Activated T-cell treated with anti-CD3 and anti-CD28 coated beads, Interleukin-2, amount 50 U/mL, for 48 hours (primary cell): Measurements from ENCODE around the gene ANKRD34A.

Experiments used
- DNase-seq, 2 experiments: peaks; one replicate each; pipeline ENCODE4 v3.0.0-alpha.2; 2020

ANKRD34A gene

DNA sequence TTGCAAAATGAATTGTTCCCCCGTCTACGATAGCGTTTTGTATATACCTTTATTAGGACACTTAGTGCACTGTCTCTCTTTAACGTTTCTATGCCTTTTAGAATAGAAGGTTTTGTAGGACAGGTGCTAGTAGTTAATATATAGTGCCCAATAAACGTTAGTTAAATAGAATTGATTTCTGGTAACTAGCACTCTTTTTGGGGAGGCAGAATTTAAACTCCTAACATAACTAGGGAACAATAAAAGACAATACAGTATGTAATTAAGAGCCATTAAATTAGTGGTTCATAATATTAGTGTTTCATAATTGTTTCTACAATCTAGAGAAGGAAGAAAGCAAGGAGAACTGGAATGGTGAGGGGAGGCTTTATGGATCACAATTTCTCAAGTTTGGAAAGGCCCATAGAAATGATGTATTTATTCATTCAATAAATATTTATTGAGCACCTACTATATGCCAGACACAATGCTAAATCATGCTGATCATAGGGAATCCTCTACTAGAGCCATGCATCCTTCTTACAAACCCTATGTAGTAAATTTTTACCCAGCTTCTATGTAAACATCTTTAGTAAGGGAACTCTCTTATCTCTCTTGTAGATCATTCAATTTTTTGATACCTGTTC lies 857 bp upstream of the ANKRD34A start:
- DNase-seq = no peak

DNA sequence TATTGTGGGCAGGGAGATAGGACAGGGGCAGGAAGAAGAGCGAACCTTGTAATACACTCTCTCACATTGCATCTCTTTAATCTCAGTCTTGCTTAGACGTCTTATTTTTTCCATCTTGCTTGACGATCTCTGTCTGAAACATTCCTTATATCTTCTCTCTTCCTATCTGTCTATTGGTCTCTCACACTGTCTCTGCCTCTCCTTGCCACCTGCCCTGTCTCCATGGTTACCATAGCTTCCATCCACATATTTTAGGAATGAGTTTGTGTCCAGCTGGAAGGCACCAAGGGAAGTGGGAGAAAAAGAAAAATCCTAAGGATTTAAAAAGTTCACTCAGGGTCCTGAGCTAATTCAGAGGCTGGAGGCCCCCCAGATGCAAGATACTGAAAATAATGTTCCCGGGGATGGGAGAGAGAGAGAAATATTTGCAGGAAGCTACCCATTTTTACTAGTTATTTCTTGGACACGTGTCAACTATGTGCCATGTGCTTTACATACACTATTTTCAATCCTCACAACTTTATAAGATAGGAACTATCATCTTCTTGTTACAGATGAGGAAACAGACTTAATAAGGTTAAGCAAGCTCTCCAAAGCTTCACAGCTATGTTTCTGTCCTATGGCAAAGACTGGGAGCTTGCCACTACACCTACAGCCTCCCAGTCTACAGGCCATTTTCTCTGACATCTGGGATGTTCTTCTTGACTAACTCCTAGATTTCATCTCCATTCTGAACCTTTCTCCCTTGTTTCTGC lies 933 bp downstream of the ANKRD34A start:
- DNase-seq = no peak

DNA sequence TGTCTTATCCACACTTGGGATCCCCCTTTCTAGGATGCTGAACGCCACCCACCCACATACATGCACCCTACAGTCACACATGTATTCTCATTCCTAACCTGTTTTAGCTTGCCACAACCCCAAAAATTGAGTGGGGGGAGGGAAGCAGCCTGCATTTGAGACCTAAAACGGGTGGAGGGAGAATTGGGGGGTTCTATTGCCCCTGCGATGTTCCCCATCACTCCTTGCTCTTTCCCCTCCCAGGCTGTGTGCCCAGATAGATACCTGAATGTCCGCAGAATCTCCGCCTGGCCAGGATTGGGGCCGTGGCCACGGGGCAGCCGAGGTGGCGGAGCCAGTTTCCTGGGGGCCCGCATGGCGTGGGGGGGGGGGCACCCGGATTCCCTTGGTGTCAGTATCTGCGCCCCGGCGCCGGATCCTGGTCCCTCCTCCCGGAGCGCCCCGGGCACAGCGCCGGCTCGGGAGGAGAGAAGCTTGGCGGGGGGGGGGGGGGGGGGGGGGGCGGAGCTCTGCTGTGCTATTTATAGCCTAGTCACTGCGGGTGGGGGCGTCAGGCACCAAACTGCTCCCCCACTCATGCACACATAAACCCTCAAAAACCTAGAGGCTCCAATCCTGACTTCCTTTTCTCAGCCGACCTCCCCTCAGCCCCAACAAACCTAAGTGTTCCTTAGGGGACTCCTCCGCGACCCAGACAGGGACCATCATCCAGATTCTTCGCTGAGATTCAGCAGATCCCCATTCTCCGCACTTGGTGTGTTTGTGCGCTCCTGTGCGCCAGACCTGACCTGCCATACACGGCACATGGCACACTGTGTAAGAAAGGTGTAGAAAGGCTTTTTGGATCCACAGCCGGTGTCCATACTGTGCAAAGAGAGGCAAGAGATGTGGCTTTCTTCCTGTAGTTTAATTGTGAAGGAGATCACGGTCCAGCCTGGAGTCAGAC lies 1.9 kb downstream of the ANKRD34A start:
- peak; percentile 68 to 71 for DNase-seq

DNA sequence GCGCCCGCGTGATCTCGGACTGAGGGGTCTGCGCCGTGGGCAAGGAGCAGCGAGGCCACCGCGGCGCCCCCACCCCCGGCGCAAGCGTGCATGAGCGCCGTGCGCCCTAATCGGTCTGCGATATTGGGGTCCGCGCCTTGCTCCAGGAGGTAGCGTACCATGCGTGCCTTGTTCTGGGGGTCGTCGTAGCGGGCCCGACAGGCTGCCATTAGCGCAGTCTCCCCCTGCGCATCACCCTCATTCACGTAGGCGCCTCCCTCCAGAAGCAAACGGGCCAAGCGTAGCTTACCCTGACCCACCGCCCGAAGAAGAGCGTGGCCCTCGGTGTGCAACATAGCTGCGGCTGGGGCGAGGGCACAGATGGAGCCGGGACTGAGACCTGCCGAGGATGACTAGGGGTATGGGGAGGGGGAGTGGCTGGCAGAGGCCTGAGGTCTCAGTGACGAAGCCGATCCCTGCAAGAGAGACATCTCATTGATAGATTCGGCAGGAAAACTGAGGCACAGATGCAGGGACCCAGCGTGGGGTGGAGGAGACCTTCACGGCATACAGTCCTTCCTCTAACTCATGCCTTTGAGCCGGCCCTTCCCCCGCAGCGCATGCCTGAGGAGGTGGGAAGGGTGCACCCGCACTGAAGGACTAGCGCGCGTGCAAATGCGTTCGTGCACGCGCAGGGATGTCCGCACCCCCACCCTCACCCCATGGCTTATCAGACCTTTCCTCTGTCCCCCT lies 2.8 kb downstream of the ANKRD34A start:
- DNase-seq = peak; percentile 81 to 82

DNA sequence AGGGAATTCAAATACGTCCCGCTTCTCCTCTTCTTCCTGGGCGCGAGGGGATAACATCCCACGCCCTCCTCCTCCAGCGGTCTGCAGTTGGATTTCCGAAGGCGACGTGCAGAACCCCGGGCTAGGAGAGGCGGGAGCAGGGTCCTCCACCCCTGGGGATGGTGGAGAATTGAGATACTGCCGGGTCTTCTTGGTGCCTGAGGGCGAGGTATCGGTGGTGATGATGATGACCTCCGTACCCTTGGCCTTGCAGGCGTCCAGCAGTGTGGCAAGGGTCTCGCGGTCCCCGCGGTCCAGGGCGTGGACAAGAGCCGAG lies 3.3 kb downstream of the ANKRD34A start:
- peak in 1 of 2 experiments; percentile 39 for DNase-seq

DNA sequence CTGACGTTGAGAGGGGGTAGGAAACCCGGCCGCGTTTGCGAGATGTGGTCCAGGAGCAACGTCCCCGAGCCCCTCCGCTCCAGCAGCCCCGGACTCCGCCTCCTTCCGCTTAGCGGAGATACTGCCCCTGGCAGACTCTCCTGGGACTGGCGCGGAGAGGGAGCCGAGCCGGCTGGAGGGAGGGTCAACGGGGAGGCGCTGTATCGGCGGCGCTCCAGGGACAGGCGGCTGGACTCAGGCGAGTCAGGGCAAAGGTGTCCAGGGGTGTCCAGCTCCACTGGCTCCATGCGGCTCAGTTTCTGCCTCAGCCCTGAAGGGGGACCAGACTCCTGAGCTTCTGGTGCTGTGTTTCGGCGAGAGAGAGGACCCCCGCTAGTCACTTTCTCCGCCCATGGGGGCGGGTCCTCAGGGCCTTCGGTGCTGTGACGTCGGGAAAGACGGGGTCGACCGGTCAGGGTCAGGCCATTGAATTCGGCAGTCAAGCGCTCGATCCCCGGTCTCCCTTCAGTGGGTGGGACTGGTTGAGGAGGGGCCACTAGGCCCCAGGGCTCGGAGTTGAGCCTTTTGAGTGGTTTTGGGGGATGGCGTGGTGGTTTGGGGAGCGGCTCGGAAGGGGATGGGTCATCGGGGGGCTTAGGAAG lies 3.8 kb downstream of the ANKRD34A start:
- peak; percentile 71 to 74 for DNase-seq

DNA sequence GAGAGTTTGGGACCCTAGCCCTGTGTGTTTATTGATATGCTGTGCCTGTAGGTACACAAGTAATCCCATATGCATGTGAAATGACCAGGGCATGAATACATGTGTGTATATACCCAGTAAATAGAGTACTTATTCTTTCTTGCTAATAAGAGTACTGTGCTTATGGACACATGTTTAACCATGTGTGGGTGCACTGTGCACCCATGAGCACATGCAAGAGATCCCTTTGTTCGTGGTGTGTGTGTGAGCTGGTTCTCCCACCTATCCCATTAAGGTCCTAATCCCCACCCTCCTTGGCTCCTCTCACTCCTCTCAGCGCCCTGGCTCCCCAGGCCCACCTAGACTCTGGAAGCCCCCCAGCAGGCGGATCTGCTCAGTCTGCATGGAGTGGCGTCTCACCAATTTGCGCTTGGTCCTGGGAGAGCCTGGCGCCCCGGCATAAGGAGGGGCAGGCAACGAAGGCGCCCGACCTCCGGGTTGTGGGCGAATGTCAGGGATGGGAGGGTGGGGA lies 4.4 kb downstream of the ANKRD34A start:
- DNase-seq = no peak

DNA sequence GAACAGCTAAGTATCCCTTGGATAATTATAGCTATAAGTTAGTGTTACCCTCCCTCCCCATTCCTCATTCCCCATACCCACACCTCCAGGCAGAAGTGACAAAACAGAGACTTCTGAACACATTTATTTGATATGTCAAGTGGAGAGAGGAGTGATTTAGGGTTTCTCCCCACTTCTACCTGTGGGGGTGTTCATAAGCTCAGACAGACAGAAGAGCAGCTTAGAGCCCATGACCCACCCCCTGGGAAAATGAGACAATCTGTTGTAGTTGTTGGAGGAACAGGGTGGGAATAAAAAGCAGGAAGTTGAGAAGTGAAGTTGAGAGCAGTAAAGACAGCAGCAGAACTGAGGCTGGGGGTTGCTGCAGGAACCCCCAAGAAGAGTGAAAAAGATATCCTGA lies 5.0 kb downstream of the ANKRD34A start:
- DNase-seq = no peak

DNA sequence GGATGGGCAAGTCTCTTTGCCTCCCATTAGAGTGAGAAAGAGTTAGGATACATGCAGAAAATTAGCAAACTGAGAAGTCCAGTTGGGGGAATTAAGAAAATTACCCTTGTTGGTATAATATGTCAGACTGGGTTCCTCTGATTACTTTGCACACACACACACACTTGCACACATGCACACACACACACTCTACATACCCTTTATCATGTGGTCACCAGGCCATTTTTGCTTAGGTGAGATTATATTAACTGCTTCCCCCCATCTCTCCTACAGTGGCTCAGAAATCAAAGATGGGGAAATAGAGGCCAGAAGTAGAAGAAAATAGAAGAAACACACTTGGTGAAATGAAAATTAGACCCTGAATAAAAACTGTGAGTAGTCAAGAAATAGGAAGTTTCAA lies 5.6 kb downstream of the ANKRD34A start:
- no peak for DNase-seq

DNA sequence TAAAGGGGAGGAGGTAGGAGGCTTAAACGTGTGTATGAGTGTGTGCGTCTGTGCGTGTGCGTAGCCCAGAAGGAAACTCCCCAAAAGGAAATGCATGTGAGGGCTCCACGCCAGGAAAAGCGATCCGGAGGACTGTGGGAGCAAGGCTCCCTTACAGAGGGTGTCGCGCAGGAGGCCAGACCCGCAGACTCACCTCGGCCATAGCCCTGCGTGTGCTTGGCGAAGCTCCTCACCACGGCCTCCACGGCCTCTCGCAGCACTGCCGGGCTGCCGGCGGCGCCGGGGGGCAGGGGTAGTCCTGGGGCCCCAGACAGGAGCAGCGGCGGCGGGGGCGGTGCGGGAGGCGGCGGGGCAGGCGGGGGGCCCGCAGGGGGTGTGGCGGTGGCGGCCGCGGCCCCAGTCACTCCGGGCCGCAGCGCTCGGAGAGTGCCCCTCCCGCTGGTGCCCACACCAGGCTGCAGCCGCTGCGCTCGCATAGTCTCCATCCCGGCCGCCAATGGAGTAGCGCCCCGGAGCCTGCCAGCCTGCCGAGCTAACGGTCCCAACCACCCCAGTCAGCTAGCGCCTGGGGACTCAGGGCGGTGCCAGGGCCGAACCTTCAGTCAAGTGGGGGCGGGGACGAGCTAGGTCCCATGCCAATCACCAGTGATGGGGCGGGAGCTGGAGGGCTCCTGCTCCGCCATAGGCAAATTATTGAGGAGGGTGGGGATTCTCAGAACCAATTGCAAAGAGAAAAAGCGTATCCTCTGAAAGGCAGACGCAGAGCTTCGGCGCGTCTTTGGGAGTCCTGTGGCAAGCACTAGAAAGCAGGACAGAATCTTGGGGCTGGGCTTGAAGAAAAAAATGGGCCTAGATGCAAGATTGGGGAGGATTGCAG lies 6.7 kb downstream of the ANKRD34A start, which contains the start of gene LIX1L:
Gene LIX1L (minus strand): TSS at position 575 of the 877 bp plus-strand sequence. CDS start 90 bp downstream, at position 485.
- DNase-seq = peak; percentile 95 to 96

DNA sequence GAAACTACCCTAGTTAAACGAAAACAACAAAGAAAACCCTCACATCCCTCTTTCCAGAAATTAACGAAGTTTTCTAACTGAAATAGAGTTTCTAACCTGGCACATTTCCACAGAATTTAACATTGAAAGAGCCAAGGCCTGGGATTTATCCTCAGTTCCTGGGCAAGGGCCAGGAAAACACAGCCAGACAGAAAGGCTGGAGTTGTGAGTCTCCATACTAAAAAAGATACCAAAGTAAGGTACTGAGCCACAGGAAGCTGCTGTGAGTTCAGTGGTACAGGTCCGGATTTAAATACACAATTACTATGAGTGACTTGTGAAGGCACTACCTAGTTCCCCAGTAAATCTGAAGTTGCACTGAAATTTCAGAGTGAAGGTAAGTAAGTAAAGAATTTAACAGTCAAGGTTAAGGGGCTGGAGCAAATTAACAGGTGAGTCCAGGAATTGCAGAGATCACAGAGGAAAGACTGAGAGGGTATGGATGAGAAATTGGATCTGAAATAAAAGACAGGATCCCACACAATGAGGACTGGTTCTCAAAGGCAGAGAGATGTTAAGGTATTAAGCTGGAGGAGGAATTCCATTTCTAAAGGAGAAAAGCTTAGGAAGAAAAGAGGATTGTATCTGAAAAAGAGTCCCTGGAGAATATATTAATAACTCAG lies 7.5 kb downstream of the ANKRD34A start:
- no peak for DNase-seq

DNA sequence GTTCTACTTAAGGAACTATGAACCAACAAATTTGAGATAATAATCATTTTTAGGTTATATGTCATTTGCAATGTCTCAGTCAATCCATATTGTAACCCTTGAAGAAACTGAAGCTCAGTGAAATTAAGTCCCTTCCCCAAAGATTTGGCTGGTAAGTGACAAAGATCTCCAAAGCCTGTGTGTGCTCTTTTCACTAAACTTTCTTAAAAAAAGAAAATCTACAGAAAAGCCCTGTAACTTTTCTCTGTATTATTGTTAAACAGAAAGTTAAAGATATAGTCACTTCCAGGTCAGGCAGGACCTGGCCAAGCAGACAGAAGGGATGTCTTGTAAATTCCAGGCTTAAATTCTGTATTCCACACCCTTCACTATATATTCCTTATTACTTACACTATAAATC lies 8.0 kb downstream of the ANKRD34A start:
- DNase-seq = no peak

DNA sequence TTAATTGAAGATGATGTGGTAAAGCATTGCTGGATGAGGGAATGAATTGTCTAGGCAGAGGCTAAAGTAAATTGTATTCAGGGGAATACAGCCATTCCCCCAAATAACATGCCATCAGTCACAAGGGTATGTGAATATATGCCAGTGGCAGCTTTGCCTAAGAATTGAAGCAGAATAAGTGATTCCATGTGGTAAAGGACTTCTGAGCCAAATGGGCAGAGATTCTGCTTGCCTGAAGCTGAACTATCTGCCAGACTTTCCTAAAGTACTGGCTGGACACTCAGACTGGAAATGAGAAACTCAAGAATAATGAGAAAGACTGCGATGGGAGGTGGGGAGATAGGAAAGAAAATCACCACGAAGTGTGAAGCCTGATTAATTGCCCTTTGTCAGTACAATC lies 8.9 kb downstream of the ANKRD34A start:
- DNase-seq = no peak

DNA sequence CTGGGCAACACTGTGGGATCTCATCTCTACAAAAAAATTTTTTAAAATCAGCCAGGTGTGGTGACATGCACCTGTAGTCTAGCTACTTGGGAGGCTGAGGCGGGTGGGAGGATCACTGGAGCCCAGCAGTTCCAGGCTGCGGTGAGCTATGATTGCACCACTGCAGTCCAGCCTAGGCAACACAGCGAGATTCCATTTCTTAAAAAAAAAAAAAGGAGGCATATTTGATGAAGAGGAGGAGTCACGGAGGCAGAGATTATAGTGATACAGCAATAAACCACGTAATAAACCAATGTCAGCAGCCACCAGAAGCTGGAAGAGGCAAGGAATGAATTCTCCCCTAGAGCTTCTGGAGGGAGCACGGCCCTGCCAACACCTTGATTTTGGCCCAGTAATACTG lies 10.5 kb downstream of the ANKRD34A start:
- no peak for DNase-seq

DNA sequence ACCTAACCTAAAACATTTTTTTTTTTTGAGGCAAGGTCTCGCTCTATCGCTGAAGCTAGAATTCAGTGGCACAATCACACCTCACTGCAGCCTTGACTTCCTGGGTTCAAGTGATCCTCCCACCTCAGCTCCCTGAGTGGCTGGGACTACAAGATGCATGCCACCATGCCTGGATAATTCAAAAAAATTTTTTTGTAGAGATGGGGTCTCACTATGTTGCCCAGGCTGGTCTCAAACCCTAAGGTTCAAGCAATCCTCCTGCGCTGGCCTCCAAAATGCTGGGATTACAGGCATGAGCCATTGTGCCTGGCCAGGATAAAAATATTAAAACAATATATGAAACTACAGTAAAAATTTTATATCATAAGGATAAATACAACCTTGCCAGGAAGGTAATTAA lies 11.5 kb downstream of the ANKRD34A start:
- no peak for DNase-seq

DNA sequence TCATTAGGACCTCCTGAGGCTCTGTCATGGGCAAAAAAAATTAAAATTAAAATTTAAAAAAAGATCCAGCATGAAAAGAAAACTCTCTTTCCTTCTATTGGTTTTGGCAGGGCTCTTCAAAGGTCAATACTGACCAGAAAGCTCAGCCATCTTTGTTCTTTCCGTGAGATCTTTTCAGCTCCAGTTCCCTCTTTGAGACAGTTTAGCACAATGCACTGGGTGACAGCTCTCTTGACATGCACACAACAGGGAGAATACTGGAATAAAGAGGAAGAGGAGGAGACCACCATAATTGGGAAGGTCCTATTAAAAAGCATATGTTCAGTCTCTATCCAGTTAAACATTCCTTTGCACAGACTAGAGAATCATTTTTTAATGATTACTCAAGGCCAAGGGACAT lies 12.8 kb downstream of the ANKRD34A start:
- no peak for DNase-seq

DNA sequence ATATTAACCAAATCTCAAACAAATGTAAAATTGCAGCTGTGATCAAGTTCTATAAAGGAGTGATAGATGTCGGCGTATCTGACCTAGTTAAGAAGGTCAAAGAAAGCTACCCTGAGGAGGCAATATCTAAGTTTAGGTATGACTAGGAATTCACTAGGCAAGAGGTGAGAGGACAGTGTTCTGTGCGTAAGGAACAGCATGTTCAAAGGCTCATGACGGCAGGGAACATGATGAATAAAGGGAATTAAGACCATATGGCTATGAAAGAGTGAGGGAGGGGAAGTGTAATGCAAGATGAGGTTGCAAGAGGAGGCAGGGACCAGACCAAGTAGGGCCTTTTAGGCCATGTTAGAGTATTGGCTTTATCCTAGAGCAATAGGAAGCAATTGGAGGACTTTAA lies 15.2 kb downstream of the ANKRD34A start:
- DNase-seq = no peak

DNA sequence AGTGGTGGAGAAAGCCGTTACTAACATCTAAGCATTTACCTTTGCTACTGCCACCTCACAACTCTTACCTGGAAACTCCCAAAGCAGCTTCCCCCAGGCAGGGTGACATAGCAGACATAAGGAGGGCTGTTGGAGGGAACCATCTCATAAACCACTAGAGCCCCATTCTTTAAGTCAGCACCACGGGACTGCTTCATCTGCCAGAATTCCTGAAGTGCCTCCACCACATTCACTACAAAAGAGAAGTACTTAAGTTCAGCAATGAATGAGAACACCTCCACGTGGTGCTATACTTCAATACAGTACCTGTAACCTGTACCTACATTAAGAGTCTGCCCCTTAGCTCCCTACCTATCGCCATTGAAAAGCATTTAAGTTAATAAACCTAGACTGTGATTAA lies 16.8 kb downstream of the ANKRD34A start:
- no peak for DNase-seq

DNA sequence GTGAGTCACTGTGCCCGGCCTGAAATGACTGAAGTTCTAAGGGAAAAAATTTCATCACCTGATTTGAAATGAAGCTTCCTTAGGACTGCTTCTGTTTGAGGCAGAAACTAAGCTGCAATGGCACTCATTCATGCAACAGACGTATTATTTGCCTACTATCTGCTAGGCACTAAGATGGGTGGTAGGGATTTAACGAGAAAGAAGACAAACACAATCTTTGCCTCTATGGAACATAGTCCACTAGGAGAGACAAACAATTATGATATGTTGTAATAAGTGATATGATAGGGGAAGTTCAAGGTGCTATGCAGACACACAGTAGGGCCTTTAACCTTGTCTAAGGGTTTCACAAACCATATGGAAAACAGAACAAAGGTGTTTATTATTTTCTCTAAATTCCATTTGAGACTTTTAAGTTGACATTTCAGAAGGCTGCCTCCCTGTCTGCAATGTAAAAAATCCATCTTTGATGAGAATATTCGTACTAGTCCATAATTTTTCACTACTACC lies 17.8 kb downstream of the ANKRD34A start:
- no peak for DNase-seq

DNA sequence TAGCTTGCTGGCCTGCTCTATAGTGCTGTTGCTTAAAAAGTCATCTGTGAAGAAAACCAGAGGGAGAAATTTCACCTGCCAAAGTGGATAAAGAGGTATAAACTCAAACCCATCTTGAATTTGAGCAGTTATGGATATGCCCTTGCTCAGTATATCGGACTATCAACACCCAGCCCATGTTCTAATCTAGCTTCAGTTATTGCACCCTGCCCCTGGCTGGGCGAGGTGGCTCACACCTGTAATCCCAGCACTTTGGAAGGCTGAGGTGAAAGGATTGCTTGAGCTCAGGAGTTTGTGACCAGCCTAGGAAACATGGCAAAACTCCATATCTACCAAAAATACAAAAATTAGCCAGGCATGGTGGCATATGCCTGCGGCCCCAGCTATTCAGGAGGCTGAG lies 19.8 kb downstream of the ANKRD34A start:
- no peak for DNase-seq
